ENCODE data around the gene TXK.

- TF ChIP-seq CTCF (IDR thresholded peaks at IDR 0.05; ENCODE audit: insufficient read depth, low read length) (no peak), POLR2AphosphoS5 (IDR thresholded peaks at IDR 0.05; ENCODE audit: low read depth) (no peak), REST (IDR thresholded peaks at IDR 0.05; ENCODE audit: insufficient replicate concordance, low read depth) (no peak), SPI1 (IDR thresholded peaks at IDR 0.05; ENCODE audit: borderline replicate concordance, low read depth) (no peak), GABPA (IDR thresholded peaks at IDR 0.05; ENCODE audit: low read depth) (no peak)
Measured at GRCh38 chr4:48169636-48170035, 35.6 kb upstream of the TXK start.
